Measurements from ENCODE around the gene TSNAX.

GRCh38 chr1:231584921-231585320 is 56.5 kb downstream of the TSNAX start:
- no peak for TF ChIP-seq EP300 (IDR thresholded peaks at IDR 0.05)
- no peak for TF ChIP-seq CTCF (IDR thresholded peaks at IDR 0.05)
